Stimulated activated CD4-positive, alpha-beta T cell treated with anti-CD3 and anti-CD28 coated beads, Interleukin-4, amount 100 ng/mL, for 24 hours (primary cell): ENCODE measurements around the gene TSPAN32.

Experiments used
- DNase-seq: peaks from one replicate; pipeline ENCODE4 v3.0.0-alpha.2; 2020

The TSPAN32 gene

DNA sequence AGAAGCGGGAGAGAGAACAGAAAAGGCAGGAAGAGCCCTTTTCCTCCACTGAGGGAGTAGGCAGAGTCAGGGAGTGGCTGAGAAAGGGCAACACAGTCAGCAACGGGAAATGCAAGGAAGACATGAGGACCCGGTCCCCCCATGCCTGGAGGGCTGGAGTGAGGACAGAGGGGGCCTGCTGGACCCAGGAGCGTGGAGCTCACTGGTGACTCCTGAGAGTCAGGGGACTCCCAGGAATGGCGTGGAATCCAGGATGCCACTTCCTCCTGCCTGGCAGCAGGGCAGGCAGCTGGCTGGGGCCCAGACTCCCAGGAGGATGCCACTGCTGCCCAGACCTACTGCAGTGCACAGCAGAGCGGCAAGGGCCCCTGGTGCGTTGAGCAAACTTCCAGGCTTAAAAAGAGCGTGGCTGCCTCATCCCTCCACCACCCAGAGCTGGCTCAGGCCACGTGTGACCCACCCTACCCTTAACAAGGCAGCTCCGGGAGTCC is 11.4 kb upstream of the TSPAN32 start:
- DNase-seq = peak; percentile 0

DNA sequence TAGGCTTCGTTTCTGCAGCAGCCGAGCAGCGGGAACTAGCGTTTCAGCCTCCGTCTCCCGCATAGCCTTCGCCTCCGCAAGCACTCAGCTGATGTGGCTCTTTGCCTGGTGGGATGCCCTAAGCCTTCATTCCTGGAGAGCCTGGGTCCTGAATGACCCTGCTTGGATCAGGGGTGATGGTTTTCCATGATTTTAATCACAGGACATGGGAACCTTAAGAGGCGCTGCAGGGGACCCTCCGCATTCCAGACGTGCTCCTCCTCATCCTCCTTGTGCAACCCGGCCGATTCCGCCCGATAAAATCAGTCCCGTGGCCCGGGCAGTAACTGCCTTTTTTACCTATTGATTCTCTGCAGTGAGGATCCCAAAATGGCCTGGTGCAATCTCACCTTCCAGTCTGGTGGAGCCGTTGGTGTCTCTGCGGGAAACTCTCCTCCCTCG is 8.3 kb upstream of the TSPAN32 start:
- no peak for DNase-seq

DNA sequence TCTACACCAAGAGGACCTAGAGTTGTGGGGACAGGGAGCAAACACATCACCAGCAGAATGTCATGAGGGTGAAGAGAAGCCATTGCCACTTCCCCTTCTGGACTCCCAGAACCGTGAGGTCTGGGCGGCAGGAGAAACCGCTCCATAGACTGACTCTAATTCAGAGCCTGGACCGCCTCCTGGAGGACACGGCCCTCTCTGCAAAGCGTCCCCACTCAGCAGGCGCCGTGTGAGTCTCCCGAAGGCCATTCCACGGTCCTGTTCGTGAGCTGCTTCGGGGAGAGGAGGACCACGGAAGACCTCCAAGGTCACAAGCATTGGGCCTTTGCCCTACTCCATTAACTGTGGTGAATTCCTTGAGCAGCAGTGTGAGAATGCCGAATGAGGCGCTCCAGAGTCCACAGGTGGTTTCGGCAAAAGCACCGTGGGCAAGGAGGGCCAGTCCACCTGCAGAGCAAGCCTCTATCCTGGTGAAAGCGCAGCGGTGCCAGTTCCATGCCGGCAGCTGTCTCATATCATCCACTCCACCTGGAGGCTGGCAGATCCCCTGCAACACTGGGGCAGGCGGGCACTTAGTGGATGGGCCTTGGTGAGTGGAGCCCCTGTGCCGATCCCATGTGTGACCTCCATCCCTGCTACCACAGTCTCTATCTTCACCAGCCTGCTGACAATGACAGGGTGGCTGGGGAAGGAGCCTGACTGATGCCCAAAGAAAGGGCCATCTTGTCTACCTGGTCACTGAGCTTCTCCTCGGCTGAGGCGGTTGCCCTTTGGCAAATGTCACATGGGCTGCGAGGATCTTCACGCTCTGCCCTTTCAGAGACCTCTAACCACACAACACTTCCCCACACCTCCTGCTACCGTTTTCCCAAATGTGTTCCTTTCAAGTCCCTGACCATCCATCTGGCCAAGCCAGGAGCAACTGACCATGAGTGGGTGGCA is 7.6 kb upstream of the TSPAN32 start:
- DNase-seq = no peak

DNA sequence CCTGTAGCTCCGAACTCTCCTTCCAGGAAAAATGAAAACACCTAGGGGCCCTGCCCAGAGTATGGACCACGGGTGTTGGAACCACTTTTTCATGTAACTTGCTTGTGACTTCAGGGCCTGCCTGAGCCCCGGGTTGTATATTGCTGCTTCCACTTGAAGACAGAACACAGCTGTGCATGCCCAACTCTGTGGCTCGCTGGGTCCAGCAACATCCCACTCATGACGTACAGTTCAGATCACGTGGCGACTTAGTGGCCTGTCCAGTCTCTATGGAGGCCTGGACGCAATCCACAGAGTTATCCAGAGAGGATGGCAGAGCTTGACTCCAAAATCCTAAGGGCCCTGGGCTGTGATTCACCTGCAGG is 6.9 kb upstream of the TSPAN32 start:
- no peak for DNase-seq

DNA sequence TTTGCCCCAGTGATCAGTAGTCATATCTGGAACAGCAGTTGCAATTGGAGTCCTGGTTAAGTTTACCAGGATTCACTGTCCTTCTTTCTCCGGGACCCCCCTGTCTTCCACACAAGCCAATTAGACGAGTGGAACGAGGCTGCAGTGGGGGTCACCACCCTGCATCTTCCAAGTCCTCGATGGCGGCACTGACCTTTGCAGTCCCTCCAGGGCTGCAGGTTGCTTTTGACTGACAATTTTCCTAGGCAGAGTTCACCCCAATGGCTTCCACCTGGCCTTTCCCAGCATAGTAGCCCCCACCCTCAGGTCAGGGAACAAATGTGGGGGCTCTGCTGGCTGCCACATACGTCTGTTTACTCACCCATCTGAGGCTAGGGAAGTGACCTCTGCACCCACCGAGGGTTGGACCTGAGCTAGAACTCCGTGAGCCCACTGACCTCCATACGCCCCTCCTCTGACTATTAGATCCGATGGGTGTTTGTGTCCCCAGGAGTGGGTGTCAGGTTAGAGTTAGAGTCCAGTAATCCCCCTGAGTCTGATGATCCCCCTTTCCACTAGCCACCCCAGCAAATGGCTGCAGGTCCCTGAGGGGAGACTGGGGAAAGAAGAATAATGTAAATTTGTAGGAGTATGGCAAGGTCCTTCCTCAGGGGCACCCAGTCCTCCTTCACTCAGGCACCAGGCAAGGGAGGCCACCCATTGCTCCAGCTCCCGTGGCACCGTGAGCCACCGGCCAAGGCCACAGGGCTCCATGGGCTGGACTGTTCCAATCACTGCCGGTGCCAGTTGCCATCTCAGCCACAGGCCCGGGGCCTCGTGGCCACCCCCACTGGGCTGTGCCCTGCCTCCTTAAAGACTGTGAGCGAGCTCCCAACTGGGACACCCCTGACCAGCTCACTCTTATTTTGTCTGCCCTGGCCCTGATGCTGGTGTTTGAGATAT is 5.6 kb upstream of the TSPAN32 start:
- no peak for DNase-seq

DNA sequence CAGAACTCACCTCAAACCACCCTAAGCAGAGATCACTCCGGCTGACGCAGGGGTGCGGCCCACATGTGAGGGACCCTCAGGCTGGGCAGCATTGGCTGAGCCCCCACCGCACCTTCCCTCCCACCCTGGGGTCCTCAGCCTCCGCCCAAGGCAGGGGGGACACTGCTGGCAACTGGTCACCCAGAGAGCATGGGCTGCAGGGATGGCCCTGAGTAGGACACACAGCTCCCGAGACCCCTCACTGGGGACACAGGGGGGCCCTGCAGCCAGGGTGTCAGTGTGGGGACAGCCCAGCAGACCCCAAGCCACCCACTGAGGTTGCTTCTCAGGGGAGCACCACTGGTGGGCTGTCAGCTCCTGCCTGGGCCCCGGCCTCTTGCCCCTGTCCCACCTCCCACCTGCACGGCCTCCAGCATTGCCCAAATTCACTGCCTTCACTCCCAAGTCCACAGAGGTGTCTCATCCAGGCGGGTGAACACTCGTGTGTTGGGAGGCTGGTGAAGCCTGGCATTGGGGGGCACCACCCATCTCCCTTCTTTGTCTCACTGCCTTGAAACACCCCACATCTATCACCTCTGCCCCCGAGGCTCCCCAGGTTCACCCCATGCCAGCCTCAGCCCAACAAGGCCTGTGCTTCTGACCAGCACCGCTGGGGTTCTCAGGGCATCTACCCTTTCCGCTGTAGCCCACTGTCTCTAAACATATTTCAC is 4.7 kb upstream of the TSPAN32 start:
- no peak for DNase-seq

DNA sequence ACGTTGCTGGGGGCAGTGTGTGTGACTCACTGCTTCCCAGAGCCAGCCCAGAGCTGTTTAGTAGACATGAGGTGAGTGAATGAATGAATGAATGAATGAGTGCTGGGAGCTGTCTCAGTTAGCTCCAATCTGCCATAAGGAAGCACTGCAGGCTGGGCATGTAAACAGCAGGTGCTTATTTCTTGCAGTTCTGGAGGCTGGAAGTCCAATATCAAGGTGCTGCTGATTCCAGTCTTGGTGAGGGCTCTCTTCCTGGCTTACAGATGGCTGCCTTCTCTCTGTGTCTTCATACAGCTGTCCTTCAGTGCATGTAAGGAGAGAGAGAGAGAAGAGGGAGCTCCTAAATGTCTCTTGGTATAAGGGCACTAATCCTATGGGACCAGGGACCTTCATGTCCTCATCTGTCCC is 4.2 kb upstream of the TSPAN32 start:
- DNase-seq = peak; percentile 3

DNA sequence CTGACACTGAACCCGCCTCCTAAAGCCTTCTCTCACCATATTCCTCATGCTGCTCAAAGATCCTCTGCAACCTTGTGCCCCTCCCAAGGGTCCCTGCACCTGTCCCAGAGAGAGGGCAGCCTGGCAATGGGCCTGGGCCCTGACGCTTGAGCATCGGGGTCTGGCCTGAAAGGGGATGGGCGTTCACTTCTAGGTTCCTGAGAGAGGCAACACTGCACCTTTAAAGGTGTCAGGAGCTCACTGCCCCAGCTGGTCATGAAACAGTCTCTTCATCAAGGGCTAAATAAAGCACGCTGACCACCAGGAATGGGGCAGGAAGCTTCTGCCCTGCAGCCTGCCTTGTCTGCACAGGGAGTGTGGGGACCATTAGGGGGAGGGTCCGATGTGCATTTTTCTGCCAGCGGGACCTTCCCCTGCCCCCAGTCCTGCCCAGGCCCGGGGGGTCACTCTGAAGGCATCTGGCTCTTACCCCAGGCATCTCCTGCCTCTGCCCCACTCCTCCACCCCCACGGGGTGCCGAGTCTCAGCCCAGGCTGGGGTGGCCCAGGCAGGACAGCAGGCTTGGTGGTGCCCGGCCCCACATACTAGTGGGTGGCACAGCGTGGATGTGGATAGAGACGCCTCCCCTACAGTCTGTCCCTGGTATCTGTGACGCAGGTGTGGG is 3.5 kb upstream of the TSPAN32 start:
- peak; percentile 2 for DNase-seq

DNA sequence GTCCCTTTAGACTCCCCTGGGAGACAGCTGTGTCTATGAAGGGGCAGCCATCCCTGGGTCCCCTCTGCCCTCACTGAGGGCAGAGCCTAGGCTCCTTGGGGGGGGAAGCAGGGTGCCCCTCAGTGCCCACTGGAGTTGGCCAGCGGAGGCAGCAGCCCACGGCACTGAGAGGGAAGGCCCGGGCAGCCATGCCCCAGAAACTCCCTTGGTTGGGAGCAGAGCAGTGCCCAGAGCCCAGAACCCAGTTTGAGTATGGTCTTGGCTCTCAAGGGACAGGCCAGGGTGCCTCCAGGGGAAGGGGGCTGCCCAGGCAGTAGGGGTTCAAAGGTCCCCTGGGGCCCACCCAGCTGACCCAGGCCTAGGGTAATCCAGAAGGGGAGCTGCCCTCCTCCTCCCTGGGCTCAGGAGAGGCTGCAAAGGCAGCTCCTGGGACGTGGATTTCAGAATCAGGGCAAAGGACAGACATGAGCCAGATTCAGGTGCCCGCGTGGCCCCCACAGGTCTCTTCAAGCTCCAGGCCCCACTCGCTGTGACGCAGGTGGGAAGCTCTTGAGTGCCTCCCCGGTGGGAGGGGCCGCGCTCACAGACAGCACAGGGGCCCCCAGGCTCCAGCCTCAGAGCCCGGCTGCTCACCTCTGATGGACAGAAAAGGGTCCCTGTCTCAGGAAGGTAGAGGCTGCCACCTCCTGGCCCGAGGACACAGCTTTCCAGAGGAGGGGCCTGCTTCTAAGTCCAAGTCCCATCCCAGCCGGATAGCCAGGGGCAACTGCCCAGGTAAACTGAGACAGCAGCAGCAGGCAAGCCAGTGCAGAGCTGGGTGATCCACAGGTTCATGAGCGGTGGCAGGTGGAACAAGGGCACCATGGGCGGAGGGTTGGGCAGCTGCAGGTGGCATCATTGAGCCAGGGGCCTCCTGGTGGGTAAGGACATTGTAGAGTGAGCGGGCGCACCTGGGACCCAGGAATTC is 2.7 kb upstream of the TSPAN32 start:
- peak; percentile 33 for DNase-seq

DNA sequence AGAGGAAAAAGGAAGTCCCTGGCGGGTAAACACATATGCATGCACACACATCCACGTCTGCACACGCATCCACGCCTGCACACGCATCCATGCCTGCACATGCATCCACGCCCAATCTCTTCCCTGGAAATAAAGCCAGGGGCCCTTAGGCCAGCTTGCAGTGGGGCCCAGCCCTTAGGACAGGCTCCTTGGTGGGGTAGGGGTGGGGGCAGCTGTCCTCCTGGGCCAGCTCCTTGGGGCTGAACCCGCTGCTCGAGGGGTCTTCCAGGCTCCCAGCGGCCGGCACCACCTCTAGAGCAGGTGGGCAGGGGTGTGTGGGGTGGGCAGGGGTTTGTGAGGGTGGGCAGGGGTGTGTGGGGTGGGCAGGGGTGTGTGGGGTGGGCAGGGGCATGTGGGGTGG is 2.0 kb upstream of the TSPAN32 start:
- no peak for DNase-seq

DNA sequence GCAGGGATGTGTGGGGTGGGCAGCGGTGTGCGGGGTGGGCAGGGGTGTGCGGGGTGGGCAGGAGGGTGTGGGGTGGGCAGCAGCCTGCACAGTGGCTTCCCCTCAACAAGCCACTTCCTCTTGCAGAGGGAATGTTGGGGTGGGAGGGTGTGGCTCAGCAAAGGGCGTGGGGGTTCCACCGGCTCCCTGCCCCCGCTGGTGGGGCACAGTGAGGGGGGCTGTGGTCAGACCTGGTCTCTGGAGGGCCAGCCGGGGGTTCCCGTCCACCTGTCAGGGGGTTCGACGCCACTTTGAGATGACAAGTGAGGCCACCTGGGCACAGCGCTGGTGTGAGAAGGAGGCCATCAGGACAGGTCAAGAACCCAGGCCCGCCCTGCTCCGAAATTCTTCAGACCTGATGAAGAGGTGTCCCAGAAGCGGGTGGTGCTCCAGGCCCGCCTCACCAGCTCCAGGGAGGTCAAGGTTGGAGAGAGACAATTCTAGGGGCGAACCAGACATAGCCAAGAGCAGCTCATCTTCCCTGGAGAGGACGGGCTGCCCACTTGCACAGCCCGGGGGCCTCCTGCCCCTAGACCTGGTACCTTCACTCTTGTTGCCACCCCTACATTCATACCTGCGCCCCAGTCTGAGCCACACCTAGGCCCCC is 1.4 kb upstream of the TSPAN32 start:
- DNase-seq = no peak

DNA sequence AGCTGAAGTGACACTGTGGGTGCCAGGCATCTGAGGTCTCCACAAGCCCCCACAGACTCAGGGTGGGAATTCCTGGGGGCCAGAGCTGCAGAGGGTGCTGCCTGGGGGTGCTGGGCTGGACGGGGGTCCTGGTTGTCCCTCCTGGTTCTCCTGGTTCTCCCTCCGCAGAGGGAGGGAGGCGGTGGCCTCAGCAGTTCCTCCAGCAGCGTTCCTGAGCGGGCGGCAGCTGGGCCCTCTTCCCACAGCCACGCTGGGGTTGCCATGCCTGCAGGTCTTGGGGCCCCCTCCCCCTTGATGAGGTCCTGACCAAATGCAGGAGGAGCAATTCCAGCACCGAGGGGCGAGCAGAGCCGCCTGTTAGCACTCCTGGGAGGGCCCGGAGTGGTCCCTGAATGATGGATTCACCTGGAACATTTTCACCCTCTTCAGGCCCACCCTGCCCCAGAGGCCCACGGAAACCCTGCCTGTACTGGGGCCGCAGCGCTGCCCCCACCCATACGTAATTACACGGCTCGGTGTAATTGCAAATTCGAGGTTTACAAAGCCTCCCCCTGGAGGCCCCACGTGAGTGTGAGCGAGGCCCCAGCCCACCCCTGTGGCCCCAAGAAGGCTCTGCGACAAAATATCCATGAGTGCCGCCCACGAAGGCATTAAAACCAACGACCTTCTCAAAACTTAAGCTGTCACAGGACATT is 730 bp upstream of the TSPAN32 start:
- peak; percentile 32 for DNase-seq

DNA sequence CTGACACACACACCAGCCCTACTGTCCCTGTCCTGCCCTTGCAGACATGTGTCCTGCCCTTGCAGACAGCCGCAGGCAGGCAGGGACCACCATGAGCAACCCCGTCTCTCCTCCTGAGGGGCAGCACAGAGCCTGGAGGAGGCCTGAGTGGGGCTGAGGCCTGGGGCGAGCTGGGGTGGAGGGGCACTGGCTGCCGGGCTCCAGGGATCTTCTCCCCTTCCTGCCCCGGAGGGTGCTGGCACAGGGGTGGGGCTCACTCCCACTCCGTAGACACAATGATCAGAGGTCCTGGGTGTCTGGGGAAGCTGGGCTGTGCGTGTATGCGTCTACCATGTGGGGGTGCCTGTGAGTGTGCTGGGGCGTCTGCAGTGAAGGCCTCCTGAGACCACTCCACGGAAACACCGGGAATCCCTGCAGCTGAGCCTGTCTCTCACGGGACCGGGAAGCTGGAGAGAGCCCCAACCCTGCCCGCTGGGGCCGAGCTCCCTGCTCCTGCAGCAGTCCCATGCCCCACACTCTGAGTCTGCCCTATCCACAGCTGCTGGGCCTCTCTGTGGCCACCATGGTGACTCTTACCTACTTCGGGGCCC is 588 bp downstream of the TSPAN32 start:
- peak; percentile 33 for DNase-seq

DNA sequence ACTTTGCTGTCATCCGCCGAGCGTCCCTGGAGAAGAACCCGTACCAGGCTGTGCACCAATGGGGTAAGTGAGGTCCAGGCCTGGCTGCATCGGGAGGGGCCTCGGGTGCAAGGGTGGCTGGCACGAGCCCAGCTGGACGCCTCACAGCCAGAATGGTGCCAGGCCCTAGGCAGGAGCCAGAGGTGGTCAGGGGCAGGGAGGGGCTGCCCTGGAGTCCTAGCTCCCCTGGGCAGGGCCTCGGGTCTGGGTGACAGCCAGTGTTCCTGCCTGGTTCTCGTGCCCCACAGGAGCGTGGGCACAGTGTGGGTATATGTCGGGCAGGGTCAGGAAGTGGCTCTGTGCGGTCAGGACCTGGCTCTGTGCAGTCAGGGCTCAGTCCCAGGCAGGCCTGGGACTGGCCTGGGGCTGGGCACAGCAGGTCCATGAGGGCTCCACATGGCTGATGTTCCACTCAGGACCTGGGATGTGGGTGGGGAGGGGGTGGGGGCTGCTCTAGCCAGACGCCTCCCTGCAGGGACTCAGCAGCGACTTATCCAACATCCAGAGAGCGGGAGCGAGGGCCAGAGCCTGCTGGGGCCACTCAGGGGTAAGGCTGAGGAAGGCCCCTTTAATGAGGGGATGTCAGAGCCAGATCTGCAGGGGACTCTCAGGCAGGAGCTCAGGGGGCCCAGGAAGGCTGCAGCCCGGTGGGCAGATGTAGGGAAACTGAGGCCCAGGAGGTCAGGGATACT is 1.2 kb downstream of the TSPAN32 start:
- no peak for DNase-seq

DNA sequence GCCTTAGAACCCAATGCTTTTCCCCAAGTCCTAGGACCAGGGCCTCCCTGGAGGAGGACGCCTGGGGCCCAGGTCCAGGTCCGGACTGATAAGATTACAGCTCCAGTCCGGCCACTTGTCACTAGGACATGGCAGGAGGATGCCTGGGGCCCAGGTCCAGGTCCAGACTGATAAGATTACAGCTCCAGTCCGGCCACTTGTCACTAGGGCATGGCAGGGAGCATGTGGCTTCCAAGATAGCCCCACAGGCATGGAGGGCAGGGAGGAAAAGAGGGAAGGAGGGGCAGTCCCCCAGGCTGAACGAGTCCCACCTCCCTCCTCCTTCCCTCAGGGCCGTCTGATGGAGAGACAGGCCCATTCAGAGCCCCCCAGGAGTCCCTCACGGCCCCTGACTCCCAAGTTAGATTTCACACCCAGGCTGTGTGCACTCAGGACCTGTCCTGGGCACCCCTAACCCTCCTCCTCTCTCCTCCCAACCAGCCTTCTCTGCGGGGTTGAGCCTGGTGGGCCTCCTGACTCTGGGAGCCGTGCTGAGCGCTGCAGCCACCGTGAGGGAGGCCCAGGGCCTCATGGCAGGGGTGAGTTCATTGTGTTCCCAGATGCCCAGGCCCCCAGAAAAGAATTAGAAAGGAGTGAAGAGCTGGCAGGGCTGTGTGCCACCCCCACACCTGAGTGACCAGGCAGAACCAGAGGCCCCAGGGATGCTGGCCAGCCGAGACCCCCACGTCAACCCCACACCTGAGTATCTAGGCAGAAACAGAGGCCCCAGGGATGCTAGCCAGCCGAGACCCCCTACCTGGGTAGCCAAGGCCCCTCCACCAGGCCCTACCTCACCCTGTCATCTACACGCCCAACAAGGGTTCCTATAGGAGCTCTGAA is 2.1 kb downstream of the TSPAN32 start:
- DNase-seq = no peak

DNA sequence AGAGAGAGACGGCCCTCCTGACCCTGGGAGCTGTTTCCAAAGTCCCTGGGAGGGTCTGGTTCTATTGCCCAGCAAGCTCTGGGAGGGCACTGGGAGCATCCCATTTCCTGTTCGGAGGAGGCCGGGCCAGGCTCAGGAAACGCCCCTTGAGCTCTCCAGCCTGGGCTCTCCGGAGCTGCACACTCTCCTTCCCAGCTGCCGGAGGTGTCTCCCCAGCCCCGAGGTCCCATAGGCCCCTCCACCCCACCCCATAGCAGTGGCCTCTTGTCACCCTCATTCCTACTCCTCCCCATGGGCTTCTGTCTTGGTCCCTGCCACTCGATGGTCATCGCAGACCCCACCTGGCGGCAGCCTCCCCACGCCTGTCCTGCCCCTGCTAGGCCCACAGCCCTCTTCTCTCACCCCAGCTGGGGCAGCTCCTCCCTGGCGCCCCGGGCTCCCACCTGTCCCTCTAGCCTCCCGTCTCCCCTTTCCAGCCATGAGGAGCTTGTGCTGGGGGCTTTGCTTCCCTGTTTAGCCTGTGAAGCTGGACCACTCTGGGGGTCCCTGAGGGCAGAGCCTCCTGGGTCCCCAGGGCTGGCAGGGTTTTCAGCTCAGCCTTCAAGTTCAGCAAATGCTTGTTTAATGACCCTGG is 2.8 kb downstream of the TSPAN32 start:
- no peak for DNase-seq

DNA sequence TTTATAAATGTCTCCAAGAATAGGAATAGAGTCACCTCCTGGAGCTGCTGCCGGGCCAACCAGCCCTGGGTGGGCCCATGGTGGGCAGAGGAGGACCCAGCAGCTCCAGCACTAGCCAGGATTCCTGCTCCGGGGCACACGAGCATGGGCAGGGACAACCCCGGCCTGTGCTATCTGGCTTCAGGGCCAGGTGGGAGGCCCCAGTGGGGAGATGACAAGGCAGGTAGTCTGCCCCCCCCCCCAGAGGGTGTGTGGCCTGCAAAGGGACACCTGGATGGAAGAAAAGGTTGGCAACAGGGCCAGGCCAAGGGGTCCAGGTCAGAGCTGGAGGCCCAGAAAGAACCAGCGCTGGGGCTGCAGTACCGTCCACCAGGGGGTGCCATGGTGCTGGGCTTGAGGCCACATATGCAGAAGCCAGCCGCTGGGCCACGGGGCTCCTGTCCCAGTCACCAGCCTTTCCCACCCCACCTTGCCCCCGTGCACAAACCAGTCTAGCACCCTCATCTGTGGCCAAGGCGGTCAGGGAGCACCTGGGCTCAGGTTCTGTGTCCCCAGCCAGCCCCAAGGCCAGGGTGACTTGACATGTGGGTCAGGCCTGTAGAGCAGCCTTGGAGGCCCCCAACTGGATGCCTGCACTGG is 3.4 kb downstream of the TSPAN32 start:
- peak; percentile 89 for DNase-seq
